GM23338 (cell line): ENCODE measurements around the gene DOCK11. TPM values are rescaled to one million over a fixed set of nuclear protein-coding genes. Genes with fewer than 3 reads are reported as not detected.

Source experiments
- ATAC-seq: fragments of 200-7000 bp; cut with Tn5 transposase; 3 replicates; pipeline ENCODE4 v1.9.1; 2020
- DNase-seq: peaks from one replicate; pipeline ENCODE4 v3.0.0-alpha.2; 2015; ENCODE audit warnings: low spot score
- H2AFZ ChIP-seq: fragments of 200-600 bp; sonication (generic); 2 replicates; pipeline ENCODE4 v1.8.0; 2016; ENCODE audit warnings: antibody characterized with exemption, mild to moderate bottlenecking, moderate library complexity
- H3F3A ChIP-seq: fragments of 200-600 bp; sonication (generic); replicated peaks from 2 replicates; pipeline ENCODE4 v1.8.0; 2017; ENCODE audit warnings: antibody characterized with exemption, mixed run types, low read depth
- H3K27ac ChIP-seq: fragments of 200-600 bp; sonication (generic); 2 replicates; pipeline ENCODE4 v1.6.1; 2016; ENCODE audit warnings: low read depth
- H3K27me3 ChIP-seq: fragments of 200-600 bp; sonication (generic); 2 replicates; pipeline ENCODE4 v1.8.0; 2016; ENCODE audit warnings: mild to moderate bottlenecking, mixed run types, moderate library complexity; ENCODE audit not compliant: insufficient read depth
- H3K36me3 ChIP-seq: fragments of 200-600 bp; sonication (generic); 2 replicates; pipeline ENCODE4 v1.8.0; 2016; ENCODE audit warnings: mild to moderate bottlenecking; ENCODE audit not compliant: insufficient read depth
- H3K4me1 ChIP-seq: fragments of 200-600 bp; sonication (generic); 2 replicates; pipeline ENCODE4 v1.8.0; 2016; ENCODE audit warnings: mild to moderate bottlenecking, moderate library complexity; ENCODE audit not compliant: insufficient read depth
- H3K4me2 ChIP-seq: fragments of 200-600 bp; sonication (generic); 2 replicates; pipeline ENCODE4 v1.7.1; 2017; ENCODE audit warnings: mixed run types
- H3K4me3 ChIP-seq: fragments of 200-600 bp; sonication (generic); 2 replicates; pipeline ENCODE4 v1.6.1; 2016; ENCODE audit warnings: mixed run types
- H3K79me2 ChIP-seq: fragments of 200-600 bp; sonication (generic); replicated peaks from 2 replicates; pipeline ENCODE4 v1.8.0; 2017; ENCODE audit warnings: mild to moderate bottlenecking; ENCODE audit not compliant: insufficient read depth
- H3K9me2 ChIP-seq: fragments of 200-600 bp; sonication (generic); 2 replicates; pipeline ENCODE4 v1.8.0; 2017; ENCODE audit not compliant: insufficient read depth
- H4K20me1 ChIP-seq: fragments of 200-600 bp; sonication (generic); replicated peaks from 2 replicates; pipeline ENCODE4 v1.8.0; 2017; ENCODE audit warnings: mild to moderate bottlenecking; ENCODE audit not compliant: insufficient read depth
- H3K27ac Mint-ChIP-seq: 2 replicates; pipeline ENCODE4 v1.8.0; 2020; ENCODE audit warnings: inconsistent platforms, mild to moderate bottlenecking, moderate library complexity, mixed read lengths
- H3K27me3 Mint-ChIP-seq: 3 replicates; pipeline ENCODE4 v1.8.0; 2022; ENCODE audit warnings: low read depth, mild to moderate bottlenecking, moderate library complexity, mixed read lengths, inconsistent platforms; ENCODE audit not compliant: insufficient read depth, poor library complexity
- H3K36me3 Mint-ChIP-seq: 3 replicates; pipeline ENCODE4 v1.8.0; 2021; ENCODE audit warnings: low read depth, mild to moderate bottlenecking, inconsistent platforms, moderate library complexity, mixed read lengths
- H3K4me1 Mint-ChIP-seq: 3 replicates; pipeline ENCODE4 v1.8.0; 2020; ENCODE audit warnings: mild to moderate bottlenecking, inconsistent platforms, mixed read lengths
- H3K4me3 Mint-ChIP-seq: 3 replicates; pipeline ENCODE4 v1.8.0; 2021; ENCODE audit warnings: moderate library complexity, mild to moderate bottlenecking, inconsistent platforms, mixed read lengths
- H3K9me3 Mint-ChIP-seq: 3 replicates; pipeline ENCODE4 v1.8.0; 2020; ENCODE audit warnings: moderate library complexity, mild to moderate bottlenecking, inconsistent platforms, mixed read lengths
- CREB1 ChIP-seq: fragments of 250-450 bp; sonication (Bioruptor Pico); IDR thresholded peaks from 2 replicates; pipeline ENCODE4 v1.5.0; 2020; ENCODE audit warnings: low read depth, mild to moderate bottlenecking, moderate library complexity
- EZH2 ChIP-seq: fragments of 200-600 bp; sonication (generic); IDR thresholded peaks from one replicate; pipeline ENCODE4 v1.8.0; 2017; ENCODE audit warnings: antibody characterized with exemption, mild to moderate bottlenecking, low read depth; ENCODE audit not compliant: unreplicated experiment
- EZH2phosphoT487 ChIP-seq: fragments of 200-600 bp; sonication (generic); IDR thresholded peaks from one replicate; pipeline ENCODE4 v1.8.1; 2018; ENCODE audit warnings: antibody characterized with exemption; ENCODE audit not compliant: unreplicated experiment
- JUNB ChIP-seq: IDR thresholded peaks from one replicate; pipeline ENCODE4 v1.6.1; 2016; ENCODE audit warnings: antibody characterized with exemption; ENCODE audit not compliant: unreplicated experiment
- NANOG ChIP-seq: IDR thresholded peaks from 2 replicates; pipeline ENCODE4 v1.6.1; 2016; ENCODE audit warnings: antibody characterized with exemption, borderline replicate concordance
- POLR2AphosphoS5 ChIP-seq: IDR thresholded peaks from 2 replicates; pipeline ENCODE4 v1.6.1; 2016; ENCODE audit warnings: antibody characterized with exemption, low read depth
- STAT1 ChIP-seq: IDR thresholded peaks from one replicate; pipeline ENCODE4 v1.6.1; 2016; ENCODE audit warnings: antibody characterized with exemption; ENCODE audit not compliant: unreplicated experiment
- ZNF114 ChIP-seq: fragments of 250-450 bp; sonication (Bioruptor Pico); IDR thresholded peaks from 2 replicates; pipeline ENCODE4 v1.5.0; 2020; ENCODE audit warnings: mild to moderate bottlenecking, moderate library complexity
- ZNF331 ChIP-seq: fragments of 250-450 bp; sonication (Bioruptor Pico); IDR thresholded peaks from 2 replicates; pipeline ENCODE4 v1.5.0; 2020; ENCODE audit warnings: low read depth, mild to moderate bottlenecking, moderate library complexity
- polyA plus RNA-seq: library from polyadenylated mRNA; unstranded; fragments of >200 nt; fragmentation: Nextera tagmentation; extraction: Ambion mirVana; gene quantifications from 2 replicates; pipeline ENCODE4 v1.2.1, GENCODE V29; 2016
- total RNA-seq: library from RNA; depleted of rRNA; stranded (reverse); fragments of >200 nt; shearing (Covaris generic); gene quantifications from 2 replicates; pipeline ENCODE4 v1.2.3, GENCODE V29; 2014
- TF ChIP-seq, protein P1 (sequence below): IDR thresholded peaks from 2 replicates; pipeline ENCODE4 v1.6.1; 2016; ENCODE audit warnings: antibody characterized with exemption
- TF ChIP-seq, protein P2 (sequence below), 2 experiments: fragments of 200-600 bp in 1 of 2; sonication (generic) in 1 of 2; conservative IDR thresholded peaks; 2 replicates each; pipeline versions ENCODE4 v1.5.1 to v1.6.1; 2016 to 2017; ENCODE audit warnings: antibody characterized with exemption in 2 of 2, low read depth in 2 of 2, mild to moderate bottlenecking in 2 of 2, moderate library complexity in 1 of 2
- TF ChIP-seq, protein P3 (sequence below): fragments of 250-450 bp; sonication (Bioruptor Pico); IDR thresholded peaks from 2 replicates; pipeline ENCODE4 v1.5.0; 2020; ENCODE audit warnings: mild to moderate bottlenecking, moderate library complexity

Gene DOCK11
- total and polyA plus RNA-seq, 2 experiments from 2014 or later, result 6.0 to 12.3 TPM

DNA sequence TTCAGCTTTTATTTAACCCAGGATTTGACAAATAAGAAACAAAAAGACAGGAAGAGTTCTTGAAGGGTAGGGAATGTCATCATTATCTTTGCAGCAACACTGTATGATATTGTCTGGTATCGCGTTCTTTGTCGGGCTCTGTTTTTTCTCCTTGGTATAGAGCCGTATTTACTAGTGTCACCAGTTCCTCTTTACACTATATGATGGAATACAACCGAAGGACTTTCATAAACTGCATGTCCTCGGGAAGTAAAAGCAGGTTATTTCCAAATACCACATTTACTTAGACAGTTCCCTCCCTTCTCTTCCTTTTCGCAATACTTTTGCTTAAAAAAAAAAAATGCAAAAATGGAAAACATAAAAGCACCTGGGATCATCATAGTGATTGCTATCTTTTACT, 135.2 kb downstream of the DOCK11 start:
- Mint-ChIP-seq H3K9me3 (no peaks in the 10 kb centered on the region), H3K27ac (no peak overlapping the region), H3K27me3 (no peaks in the 10 kb centered on the region), H3K36me3 (peaks cover 5% of the 10 kb centered on the region; the same call in 2 of the 3 replicates), H3K4me3 (no peak overlapping the region), H3K4me1 (peaks cover 8% of the 10 kb centered on the region; the same call in 2 of the 3 replicates)
- H4K20me1 ChIP-seq, result no peaks in the 10 kb centered on the region
- no peaks in the 10 kb centered on the region for H3K27me3 ChIP-seq
- no peaks in the 10 kb centered on the region for H3K36me3 ChIP-seq
- no peaks in the 10 kb centered on the region for H3K79me2 ChIP-seq
- no peak overlapping the region for H3K27ac ChIP-seq
- DNase-seq (no peak), ATAC-seq (no peak)
- no peak overlapping the region for H3K4me3 ChIP-seq
- H3K9me2 ChIP-seq, result no peaks in the 10 kb centered on the region
- no peaks in the 10 kb centered on the region for H3F3A ChIP-seq
- H3K4me1 ChIP-seq, result 0 out of 2 replicates have a peak, but pooled peaks cover 3% of the 10 kb centered on the region
- H3K4me2 ChIP-seq, result no peak overlapping the region
- H2AFZ ChIP-seq, result no peak overlapping the region
- TF ChIP-seq ZNF331 (no peak), NANOG (no peak), EZH2phosphoT487 (no peak)
- TF ChIP-seq, protein P1, sequence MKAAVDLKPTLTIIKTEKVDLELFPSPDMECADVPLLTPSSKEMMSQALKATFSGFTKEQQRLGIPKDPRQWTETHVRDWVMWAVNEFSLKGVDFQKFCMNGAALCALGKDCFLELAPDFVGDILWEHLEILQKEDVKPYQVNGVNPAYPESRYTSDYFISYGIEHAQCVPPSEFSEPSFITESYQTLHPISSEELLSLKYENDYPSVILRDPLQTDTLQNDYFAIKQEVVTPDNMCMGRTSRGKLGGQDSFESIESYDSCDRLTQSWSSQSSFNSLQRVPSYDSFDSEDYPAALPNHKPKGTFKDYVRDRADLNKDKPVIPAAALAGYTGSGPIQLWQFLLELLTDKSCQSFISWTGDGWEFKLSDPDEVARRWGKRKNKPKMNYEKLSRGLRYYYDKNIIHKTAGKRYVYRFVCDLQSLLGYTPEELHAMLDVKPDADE, result no peak

DNA sequence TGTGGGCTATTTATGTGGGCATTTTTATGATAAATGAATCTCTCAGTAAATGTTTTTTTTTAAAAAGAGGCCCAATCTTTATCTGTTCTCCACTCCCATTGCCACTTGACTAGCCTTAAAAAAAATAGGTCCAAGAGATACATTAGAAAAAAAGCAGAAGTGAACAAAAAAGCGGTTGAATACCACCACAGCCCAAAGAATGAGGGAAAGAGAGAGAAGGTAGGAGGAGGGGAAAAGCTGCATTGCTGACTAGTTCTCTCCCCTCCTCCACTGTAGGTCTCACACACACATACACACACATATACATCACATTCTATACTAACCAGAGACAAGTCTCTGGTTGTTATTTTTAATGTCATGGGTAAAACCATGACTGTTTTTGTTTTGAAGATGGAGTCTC, 136.0 kb downstream of the DOCK11 start:
- Histone ChIP-seq H3K79me2 (no peaks in the 10 kb centered on the region), H3K4me2 (no peak overlapping the region), H3K36me3 (no peaks in the 10 kb centered on the region), H2AFZ (no peak overlapping the region), H3K27ac (no peak overlapping the region), H3K9me2 (no peaks in the 10 kb centered on the region), H3K4me3 (no peak overlapping the region), H4K20me1 (no peaks in the 10 kb centered on the region), H3F3A (no peaks in the 10 kb centered on the region), H3K4me1 (0 out of 2 replicates have a peak, but pooled peaks cover 3% of the 10 kb centered on the region), H3K27me3 (no peaks in the 10 kb centered on the region)
- no peaks in the 10 kb centered on the region for H3K9me3 Mint-ChIP-seq
- no peak for ATAC-seq
- no peak for DNase-seq
- peaks cover 5% of the 10 kb centered on the region; the same call in 2 of the 3 replicates for H3K36me3 Mint-ChIP-seq
- H3K4me3 Mint-ChIP-seq, result no peak overlapping the region
- no peak overlapping the region for H3K27ac Mint-ChIP-seq
- peaks cover 8% of the 10 kb centered on the region; the same call in 2 of the 3 replicates for H3K4me1 Mint-ChIP-seq
- no peaks in the 10 kb centered on the region for H3K27me3 Mint-ChIP-seq
- no peak for TF ChIP-seq JUNB
- TF ChIP-seq, protein P2, sequence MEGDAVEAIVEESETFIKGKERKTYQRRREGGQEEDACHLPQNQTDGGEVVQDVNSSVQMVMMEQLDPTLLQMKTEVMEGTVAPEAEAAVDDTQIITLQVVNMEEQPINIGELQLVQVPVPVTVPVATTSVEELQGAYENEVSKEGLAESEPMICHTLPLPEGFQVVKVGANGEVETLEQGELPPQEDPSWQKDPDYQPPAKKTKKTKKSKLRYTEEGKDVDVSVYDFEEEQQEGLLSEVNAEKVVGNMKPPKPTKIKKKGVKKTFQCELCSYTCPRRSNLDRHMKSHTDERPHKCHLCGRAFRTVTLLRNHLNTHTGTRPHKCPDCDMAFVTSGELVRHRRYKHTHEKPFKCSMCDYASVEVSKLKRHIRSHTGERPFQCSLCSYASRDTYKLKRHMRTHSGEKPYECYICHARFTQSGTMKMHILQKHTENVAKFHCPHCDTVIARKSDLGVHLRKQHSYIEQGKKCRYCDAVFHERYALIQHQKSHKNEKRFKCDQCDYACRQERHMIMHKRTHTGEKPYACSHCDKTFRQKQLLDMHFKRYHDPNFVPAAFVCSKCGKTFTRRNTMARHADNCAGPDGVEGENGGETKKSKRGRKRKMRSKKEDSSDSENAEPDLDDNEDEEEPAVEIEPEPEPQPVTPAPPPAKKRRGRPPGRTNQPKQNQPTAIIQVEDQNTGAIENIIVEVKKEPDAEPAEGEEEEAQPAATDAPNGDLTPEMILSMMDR (conservative IDR thresholded peaks at IDR 0.05; ENCODE audit: low read depth in 2 of 2), result no peak
- TF ChIP-seq EZH2phosphoT487, result no peak
- no peak for TF ChIP-seq STAT1
- no peak for TF ChIP-seq ZNF331
- no peak for TF ChIP-seq ZNF114 (CRISPR knock-in tag)
- no peak for TF ChIP-seq CREB1 (CRISPR knock-in tag)
- TF ChIP-seq POLR2AphosphoS5, result no peak
- no peak for TF ChIP-seq EZH2
- no peak for TF ChIP-seq NANOG
- TF ChIP-seq, protein P3, sequence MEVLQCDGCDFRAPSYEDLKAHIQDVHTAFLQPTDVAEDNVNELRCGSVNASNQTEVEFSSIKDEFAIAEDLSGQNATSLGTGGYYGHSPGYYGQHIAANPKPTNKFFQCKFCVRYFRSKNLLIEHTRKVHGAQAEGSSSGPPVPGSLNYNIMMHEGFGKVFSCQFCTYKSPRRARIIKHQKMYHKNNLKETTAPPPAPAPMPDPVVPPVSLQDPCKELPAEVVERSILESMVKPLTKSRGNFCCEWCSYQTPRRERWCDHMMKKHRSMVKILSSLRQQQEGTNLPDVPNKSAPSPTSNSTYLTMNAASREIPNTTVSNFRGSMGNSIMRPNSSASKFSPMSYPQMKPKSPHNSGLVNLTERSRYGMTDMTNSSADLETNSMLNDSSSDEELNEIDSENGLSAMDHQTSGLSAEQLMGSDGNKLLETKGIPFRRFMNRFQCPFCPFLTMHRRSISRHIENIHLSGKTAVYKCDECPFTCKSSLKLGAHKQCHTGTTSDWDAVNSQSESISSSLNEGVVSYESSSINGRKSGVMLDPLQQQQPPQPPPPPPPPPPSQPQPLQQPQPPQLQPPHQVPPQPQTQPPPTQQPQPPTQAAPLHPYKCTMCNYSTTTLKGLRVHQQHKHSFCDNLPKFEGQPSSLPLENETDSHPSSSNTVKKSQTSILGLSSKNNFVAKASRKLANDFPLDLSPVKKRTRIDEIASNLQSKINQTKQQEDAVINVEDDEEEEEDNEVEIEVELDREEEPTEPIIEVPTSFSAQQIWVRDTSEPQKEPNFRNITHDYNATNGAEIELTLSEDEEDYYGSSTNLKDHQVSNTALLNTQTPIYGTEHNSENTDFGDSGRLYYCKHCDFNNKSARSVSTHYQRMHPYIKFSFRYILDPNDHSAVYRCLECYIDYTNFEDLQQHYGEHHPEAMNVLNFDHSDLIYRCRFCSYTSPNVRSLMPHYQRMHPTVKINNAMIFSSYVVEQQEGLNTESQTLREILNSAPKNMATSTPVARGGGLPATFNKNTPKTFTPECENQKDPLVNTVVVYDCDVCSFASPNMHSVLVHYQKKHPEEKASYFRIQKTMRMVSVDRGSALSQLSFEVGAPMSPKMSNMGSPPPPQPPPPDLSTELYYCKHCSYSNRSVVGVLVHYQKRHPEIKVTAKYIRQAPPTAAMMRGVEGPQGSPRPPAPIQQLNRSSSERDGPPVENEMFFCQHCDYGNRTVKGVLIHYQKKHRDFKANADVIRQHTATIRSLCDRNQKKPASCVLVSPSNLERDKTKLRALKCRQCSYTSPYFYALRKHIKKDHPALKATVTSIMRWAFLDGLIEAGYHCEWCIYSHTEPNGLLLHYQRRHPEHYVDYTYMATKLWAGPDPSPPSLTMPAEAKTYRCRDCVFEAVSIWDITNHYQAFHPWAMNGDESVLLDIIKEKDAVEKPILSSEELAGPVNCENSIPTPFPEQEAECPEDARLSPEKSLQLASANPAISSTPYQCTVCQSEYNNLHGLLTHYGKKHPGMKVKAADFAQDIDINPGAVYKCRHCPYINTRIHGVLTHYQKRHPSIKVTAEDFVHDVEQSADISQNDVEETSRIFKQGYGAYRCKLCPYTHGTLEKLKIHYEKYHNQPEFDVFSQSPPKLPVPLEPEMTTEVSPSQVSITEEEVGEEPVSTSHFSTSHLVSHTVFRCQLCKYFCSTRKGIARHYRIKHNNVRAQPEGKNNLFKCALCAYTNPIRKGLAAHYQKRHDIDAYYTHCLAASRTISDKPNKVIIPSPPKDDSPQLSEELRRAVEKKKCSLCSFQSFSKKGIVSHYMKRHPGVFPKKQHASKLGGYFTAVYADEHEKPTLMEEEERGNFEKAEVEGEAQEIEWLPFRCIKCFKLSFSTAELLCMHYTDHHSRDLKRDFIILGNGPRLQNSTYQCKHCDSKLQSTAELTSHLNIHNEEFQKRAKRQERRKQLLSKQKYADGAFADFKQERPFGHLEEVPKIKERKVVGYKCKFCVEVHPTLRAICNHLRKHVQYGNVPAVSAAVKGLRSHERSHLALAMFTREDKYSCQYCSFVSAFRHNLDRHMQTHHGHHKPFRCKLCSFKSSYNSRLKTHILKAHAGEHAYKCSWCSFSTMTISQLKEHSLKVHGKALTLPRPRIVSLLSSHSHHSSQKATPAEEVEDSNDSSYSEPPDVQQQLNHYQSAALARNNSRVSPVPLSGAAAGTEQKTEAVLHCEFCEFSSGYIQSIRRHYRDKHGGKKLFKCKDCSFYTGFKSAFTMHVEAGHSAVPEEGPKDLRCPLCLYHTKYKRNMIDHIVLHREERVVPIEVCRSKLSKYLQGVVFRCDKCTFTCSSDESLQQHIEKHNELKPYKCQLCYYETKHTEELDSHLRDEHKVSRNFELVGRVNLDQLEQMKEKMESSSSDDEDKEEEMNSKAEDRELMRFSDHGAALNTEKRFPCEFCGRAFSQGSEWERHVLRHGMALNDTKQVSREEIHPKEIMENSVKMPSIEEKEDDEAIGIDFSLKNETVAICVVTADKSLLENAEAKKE, result no peak
